Measurements from ENCODE around the gene NR4A1. TPM values are rescaled to one million over a fixed set of nuclear protein-coding genes. Genes with fewer than 3 reads are reported as not detected.

The NR4A1 gene
- total RNA-seq, 1 experiment from 2014 or later, result 25.8 TPM

DNA sequence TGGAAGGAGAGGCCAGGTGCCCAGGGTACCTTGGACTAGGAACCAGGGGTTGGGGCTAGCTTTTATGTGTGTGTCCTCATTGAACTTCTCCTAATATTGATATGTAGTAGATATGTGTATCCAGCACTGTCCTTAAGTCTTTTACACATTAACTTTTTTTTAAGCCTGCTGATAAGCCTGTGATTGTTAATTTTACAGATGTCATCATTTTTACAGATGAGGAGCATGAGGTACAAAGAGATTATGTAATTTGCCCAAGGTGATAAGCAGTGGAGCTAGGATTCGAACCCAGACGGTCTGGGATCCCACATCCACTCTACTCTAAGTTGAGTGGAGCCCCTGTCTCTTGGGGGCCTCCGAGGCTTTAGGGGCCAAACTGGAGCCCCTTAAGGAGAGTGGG is 10.2 kb upstream of the NR4A1 start:
- TF ChIP-seq CTCF (conservative IDR thresholded peaks at IDR 0.05), result no peak
- Histone ChIP-seq H4K20me1 (ENCODE audit: control insufficient read depth, insufficient read depth, insufficient read length) (peaks cover 2% of the 10 kb centered on the region), H3K4me1 (ENCODE audit: insufficient read depth, low read length) (no peaks in the 10 kb centered on the region), H3K23me2 (ENCODE audit: insufficient read length, low read depth, low read length, poor library complexity, severe bottlenecking) (peaks cover 6% of the 10 kb centered on the region), H3K9me3 (ENCODE audit: control insufficient read depth, low read depth, low read length) (no peaks in the 10 kb centered on the region), H3K79me1 (ENCODE audit: insufficient read depth, low read depth, low read length, poor library complexity, severe bottlenecking) (no peaks in the 10 kb centered on the region), H3K79me2 (ENCODE audit: insufficient read depth, low read length) (peaks cover 2% of the 10 kb centered on the region; the same call in 1 of the 2 replicates), H3K4ac (ENCODE audit: low read depth, low read length) (no peak overlapping the region), H2BK5ac (ENCODE audit: insufficient read length, low read length) (no peak overlapping the region), H2BK120ac (ENCODE audit: low read depth, low read length, poor library complexity, severe bottlenecking) (no peak overlapping the region), H3K4me2 (ENCODE audit: insufficient read depth, insufficient read length, low read length) (no peak overlapping the region), H3K27me3 (ENCODE audit: insufficient read depth, low read length) (no peaks in the 10 kb centered on the region), H3K14ac (ENCODE audit: insufficient read depth, low read length) (no peak overlapping the region), H2BK15ac (ENCODE audit: low read depth, low read length) (no peak overlapping the region), H3T11ph (ENCODE audit: low read length) (no peak overlapping the region), H2AFZ (ENCODE audit: low read length) (no peak overlapping the region), H3K9ac (ENCODE audit: extremely low read depth, insufficient read length, low read length) (no peak overlapping the region), H3K23ac (ENCODE audit: insufficient read length, low read depth, low read length) (no peak overlapping the region), H3K18ac (ENCODE audit: insufficient read length, low read depth, low read length) (no peak overlapping the region), H2BK12ac (ENCODE audit: insufficient read length, low read depth, low read length) (no peak overlapping the region), H4K8ac (replicated peaks; ENCODE audit: insufficient read length, low read depth, low read length) (no peak overlapping the region), H2AK5ac (ENCODE audit: insufficient read length, low read length) (no peak overlapping the region), H4K5ac (ENCODE audit: insufficient read length, low read depth, low read length) (no peak overlapping the region), H3K27ac (ENCODE audit: insufficient read length, low read depth, low read length) (no peak overlapping the region), H2BK20ac (ENCODE audit: low read depth, low read length, poor library complexity, severe bottlenecking) (no peak overlapping the region), H4K91ac (ENCODE audit: insufficient read length, low read depth, low read length) (no peak overlapping the region), H3K56ac (ENCODE audit: insufficient read length, low read depth, low read length) (no peak overlapping the region)
- Mint-ChIP-seq H3K27me3 (ENCODE audit: low read depth) (peaks cover 7% of the 10 kb centered on the region), H3K27ac (peak overlapping the region in 1 of 3 experiments; percentile 72; a peak in 1 of 7 replicates), H3K9me3 (no peaks in the 10 kb centered on the region), H3K4me3 (no peak overlapping the region), H3K36me3 (ENCODE audit: insufficient read depth in 1 of 3, low read depth in 3 of 3) (peaks cover 9 to 12% (median 9%) of the 10 kb centered on the region in 3 experiments), H3K4me1 (peaks cover 13 to 23% of the 10 kb centered on the region in 2 experiments)
- DNase-seq, result no peak
- no CpG with 5 or more reads among the region's 3 CpGs for WGBS (ENCODE audit: extremely low coverage, insufficient read length, low lambda C conversion rate)

Data from H9 (cell line).